Measurements from ENCODE around the gene C3orf85.

The C3orf85 gene

DNA sequence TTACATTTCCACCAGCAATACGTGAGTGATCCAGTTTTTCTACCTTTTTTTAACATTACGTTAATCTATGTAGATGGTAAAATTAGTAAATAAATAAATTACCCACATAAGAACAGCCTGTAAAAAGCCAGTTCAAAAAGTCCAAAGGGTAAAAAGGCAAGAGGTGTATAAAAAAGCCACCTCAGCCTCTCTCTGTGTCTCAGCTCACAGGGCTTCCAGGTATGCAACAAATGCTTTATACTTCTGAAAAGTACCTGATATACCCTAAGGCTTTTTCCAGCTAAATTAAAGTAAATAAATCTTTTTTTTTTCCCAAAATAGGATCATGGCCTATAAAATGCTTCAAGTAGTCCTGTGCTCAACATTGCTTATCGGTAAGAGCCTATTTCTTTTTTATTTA, at the start of gene C3orf85:
Gene C3orf85 (plus strand): TSS at position 197 of the 400 bp plus-strand sequence. CDS start 129 bp downstream, at position 326.
- H3K4me1 ChIP-seq (ENCODE audit: control insufficient read depth, insufficient read depth, low read length): no peaks in the 10 kb centered on the region

DNA sequence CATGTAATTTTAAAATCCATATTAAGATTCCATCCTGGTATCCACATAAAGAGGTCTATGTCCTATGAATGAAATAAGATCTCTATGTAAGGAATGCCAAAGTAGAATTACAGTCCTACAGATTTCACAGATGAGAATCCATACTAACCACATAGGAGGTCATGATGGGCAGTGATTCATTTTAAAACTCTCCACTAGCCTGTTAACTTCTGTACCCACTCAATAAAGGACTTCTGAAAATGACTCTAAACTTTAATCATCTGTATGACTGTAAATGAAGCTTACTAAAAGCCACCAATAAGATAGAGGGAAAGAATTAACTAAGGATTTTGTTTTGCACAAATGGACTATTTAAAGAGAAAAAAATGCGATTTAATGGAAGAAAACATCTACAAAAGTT, 47.3 kb upstream of the C3orf85 start:
- Histone ChIP-seq H3K9me3 (ENCODE audit: control insufficient read depth, insufficient read depth, low read length) (no peaks in the 10 kb centered on the region), H3K4me1 (ENCODE audit: control insufficient read depth, insufficient read depth, low read length) (no peaks in the 10 kb centered on the region), H3K36me3 (ENCODE audit: control insufficient read depth, insufficient read depth, low read length) (no peaks in the 10 kb centered on the region), H3K27me3 (ENCODE audit: control insufficient read depth, insufficient read depth, low read length) (no peaks in the 10 kb centered on the region), H3K4me3 (ENCODE audit: low read depth, low read length) (no peak overlapping the region), H3K9ac (ENCODE audit: low read depth, low read length) (no peak overlapping the region)

More for the DNA sequence above, at the start of gene C3orf85:
- Histone ChIP-seq H3K36me3 (ENCODE audit: control insufficient read depth, insufficient read depth, low read length) (no peaks in the 10 kb centered on the region), H3K9me3 (ENCODE audit: control insufficient read depth, insufficient read depth, low read length) (no peaks in the 10 kb centered on the region), H3K9ac (ENCODE audit: low read depth, low read length) (no peak within 1 kb of the TSS), H3K27me3 (ENCODE audit: control insufficient read depth, insufficient read depth, low read length) (no peaks in the 10 kb centered on the region), H3K4me3 (ENCODE audit: low read depth, low read length) (no peak within 1 kb of the TSS)

GRCh38 chr3:109091846-109092245, 44.7 kb upstream of the C3orf85 start:
- Histone ChIP-seq H3K36me3 (ENCODE audit: control insufficient read depth, insufficient read depth, low read length) (no peaks in the 10 kb centered on the region), H3K9me3 (ENCODE audit: control insufficient read depth, insufficient read depth, low read length) (no peaks in the 10 kb centered on the region), H3K9ac (ENCODE audit: low read depth, low read length) (no peak overlapping the region), H3K4me1 (ENCODE audit: control insufficient read depth, insufficient read depth, low read length) (no peaks in the 10 kb centered on the region), H3K4me3 (ENCODE audit: low read depth, low read length) (no peak overlapping the region), H3K27me3 (ENCODE audit: control insufficient read depth, insufficient read depth, low read length) (no peaks in the 10 kb centered on the region)

- Histone ChIP-seq H3K9me3 (ENCODE audit: control insufficient read depth, insufficient read depth, low read length) (no peaks in the 10 kb centered on the region), H3K4me1 (ENCODE audit: control insufficient read depth, insufficient read depth, low read length) (no peaks in the 10 kb centered on the region), H3K27me3 (ENCODE audit: control insufficient read depth, insufficient read depth, low read length) (no peaks in the 10 kb centered on the region), H3K9ac (ENCODE audit: low read depth, low read length) (no peak overlapping the region), H3K4me3 (ENCODE audit: low read depth, low read length) (no peak overlapping the region), H3K36me3 (ENCODE audit: control insufficient read depth, insufficient read depth, low read length) (no peaks in the 10 kb centered on the region)
Measured at GRCh38 chr3:109093561-109093960, 43.0 kb upstream of the C3orf85 start.

- no peak overlapping the region for H3K9ac ChIP-seq (ENCODE audit: low read depth, low read length)
- H3K4me3 ChIP-seq (ENCODE audit: low read depth, low read length): no peak overlapping the region
- H3K4me1 ChIP-seq (ENCODE audit: control insufficient read depth, insufficient read depth, low read length): no peaks in the 10 kb centered on the region
- H3K9me3 ChIP-seq (ENCODE audit: control insufficient read depth, insufficient read depth, low read length): no peaks in the 10 kb centered on the region
- H3K36me3 ChIP-seq (ENCODE audit: control insufficient read depth, insufficient read depth, low read length): no peaks in the 10 kb centered on the region
- no peaks in the 10 kb centered on the region for H3K27me3 ChIP-seq (ENCODE audit: control insufficient read depth, insufficient read depth, low read length)
Measured at GRCh38 chr3:109095166-109095565, 41.4 kb upstream of the C3orf85 start.

DNA sequence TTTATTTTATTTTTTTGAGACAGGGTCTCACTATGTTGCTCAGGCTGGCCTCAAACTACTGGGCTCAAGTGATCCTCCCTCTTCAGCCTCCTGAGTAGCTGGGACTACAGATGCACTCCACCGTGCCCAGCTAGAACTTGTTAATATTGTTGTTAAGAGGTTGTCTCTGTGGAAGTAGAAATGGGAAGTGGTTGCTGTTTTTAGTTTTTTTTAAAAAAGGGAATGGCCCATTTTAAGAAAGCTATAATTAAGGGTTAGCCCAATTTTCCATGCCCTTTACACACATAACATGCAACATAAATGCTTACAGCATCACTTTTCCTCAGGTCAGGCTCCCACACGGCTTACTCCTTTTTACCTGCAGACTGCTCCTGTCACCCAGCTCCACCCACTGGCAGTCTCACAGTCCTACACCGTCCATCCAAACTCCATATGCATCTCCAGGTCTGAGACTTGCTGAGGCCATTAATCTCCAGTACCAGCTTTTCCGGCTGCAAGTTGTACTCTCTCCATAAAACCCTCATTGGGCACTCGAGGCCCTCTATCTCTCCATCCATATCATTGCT, 38.4 kb upstream of the C3orf85 start:
- Histone ChIP-seq H3K9me3 (ENCODE audit: control insufficient read depth, insufficient read depth, low read length) (no peaks in the 10 kb centered on the region), H3K27me3 (ENCODE audit: control insufficient read depth, insufficient read depth, low read length) (no peaks in the 10 kb centered on the region), H3K4me3 (ENCODE audit: low read depth, low read length) (no peak overlapping the region), H3K9ac (ENCODE audit: low read depth, low read length) (no peak overlapping the region), H3K36me3 (ENCODE audit: control insufficient read depth, insufficient read depth, low read length) (no peaks in the 10 kb centered on the region), H3K4me1 (ENCODE audit: control insufficient read depth, insufficient read depth, low read length) (no peaks in the 10 kb centered on the region)

DNA sequence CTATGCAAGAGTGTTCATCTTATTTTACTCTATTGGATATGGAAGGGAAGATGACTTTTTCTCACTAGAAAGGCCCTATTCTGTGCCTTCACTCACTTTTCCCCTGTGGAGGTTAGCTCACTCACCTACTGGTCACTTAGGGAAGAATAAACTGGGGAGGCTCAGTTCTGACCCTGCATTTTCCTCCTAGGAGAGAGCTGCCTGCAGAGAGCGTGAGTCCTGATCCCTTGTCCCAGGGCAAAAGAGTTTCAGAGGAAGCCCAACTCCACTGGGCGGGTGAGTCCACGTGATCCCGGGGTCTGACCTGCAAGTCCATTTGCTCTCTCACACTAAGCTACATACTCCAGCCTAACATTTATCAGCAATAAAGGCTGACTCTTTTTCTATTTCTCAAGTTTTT, 26.9 kb upstream of the C3orf85 start:
- H3K9ac ChIP-seq (ENCODE audit: low read depth, low read length): no peak overlapping the region
- no peaks in the 10 kb centered on the region for H3K4me1 ChIP-seq (ENCODE audit: control insufficient read depth, insufficient read depth, low read length)
- H3K36me3 ChIP-seq (ENCODE audit: control insufficient read depth, insufficient read depth, low read length): no peaks in the 10 kb centered on the region
- no peaks in the 10 kb centered on the region for H3K9me3 ChIP-seq (ENCODE audit: control insufficient read depth, insufficient read depth, low read length)
- no peak overlapping the region for H3K4me3 ChIP-seq (ENCODE audit: low read depth, low read length)
- no peaks in the 10 kb centered on the region for H3K27me3 ChIP-seq (ENCODE audit: control insufficient read depth, insufficient read depth, low read length)

DNA sequence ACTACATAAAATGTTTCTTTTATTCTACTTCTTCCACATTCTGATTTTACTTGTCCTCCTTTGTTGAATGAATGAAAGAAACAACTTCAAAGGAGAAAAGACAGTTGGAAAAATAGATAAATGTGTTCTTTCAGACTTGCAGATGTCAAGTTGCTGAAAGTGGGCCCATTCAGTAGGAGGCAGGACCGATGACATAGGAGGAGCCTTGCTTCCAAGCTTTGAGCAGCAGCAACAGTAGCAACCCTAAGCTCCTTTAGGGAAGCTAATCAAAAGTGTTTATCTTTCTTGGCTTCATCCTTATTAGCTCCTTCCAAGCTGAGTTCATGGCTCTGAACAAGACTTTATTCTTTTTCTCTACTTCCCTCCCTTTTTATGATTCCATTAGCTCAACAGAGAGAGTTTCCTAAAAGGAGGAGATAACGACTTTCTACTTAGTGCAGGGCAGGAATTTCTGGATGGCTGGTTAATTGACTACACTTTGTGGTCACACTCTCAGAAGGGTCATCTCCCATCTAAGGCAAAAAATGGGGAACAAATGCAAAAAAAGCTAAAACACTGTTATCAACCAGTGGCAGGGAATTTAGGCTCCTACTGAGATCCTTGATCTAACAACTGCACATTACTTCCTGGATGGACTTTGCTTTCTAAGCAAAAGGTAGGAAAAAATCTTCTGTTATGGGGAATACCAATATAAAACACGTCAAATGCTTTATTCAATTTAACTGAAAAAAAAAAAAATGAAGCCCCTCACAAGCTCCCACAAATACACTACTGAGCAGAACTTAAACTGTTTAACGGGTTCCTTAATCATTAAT, 23.4 kb upstream of the C3orf85 start:
- Histone ChIP-seq H3K9ac (ENCODE audit: low read depth, low read length) (no peak overlapping the region), H3K9me3 (ENCODE audit: control insufficient read depth, insufficient read depth, low read length) (no peaks in the 10 kb centered on the region), H3K4me1 (ENCODE audit: control insufficient read depth, insufficient read depth, low read length) (no peaks in the 10 kb centered on the region), H3K36me3 (ENCODE audit: control insufficient read depth, insufficient read depth, low read length) (no peaks in the 10 kb centered on the region), H3K4me3 (ENCODE audit: low read depth, low read length) (no peak overlapping the region), H3K27me3 (ENCODE audit: control insufficient read depth, insufficient read depth, low read length) (no peaks in the 10 kb centered on the region)

DNA sequence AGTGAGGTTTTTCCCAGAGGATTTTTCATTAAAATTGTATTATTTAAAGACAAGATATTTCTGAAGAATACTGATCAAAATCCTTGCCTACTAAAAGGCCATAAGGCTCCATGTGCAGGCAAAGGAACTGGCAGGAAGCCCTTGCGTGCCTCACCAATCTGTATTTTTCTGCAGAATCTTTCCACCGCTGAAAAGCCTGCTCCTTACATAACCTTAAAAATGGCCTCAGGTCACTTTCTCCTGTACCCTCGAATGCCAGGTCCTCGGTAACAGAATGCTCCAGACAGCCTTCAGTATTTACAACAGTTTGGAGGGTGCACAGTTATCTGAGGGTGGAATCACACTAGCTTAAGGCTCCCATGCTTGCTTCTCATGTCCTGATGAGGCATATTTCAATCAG, 21.8 kb upstream of the C3orf85 start:
- Histone ChIP-seq H3K36me3 (ENCODE audit: control insufficient read depth, insufficient read depth, low read length) (no peaks in the 10 kb centered on the region), H3K27me3 (ENCODE audit: control insufficient read depth, insufficient read depth, low read length) (no peaks in the 10 kb centered on the region), H3K4me3 (ENCODE audit: low read depth, low read length) (no peak overlapping the region), H3K4me1 (ENCODE audit: control insufficient read depth, insufficient read depth, low read length) (no peaks in the 10 kb centered on the region), H3K9ac (ENCODE audit: low read depth, low read length) (no peak overlapping the region), H3K9me3 (ENCODE audit: control insufficient read depth, insufficient read depth, low read length) (no peaks in the 10 kb centered on the region)

- no peaks in the 10 kb centered on the region for H3K9me3 ChIP-seq (ENCODE audit: control insufficient read depth, insufficient read depth, low read length)
- H3K36me3 ChIP-seq (ENCODE audit: control insufficient read depth, insufficient read depth, low read length): no peaks in the 10 kb centered on the region
- H3K9ac ChIP-seq (ENCODE audit: low read depth, low read length): no peak overlapping the region
- no peaks in the 10 kb centered on the region for H3K27me3 ChIP-seq (ENCODE audit: control insufficient read depth, insufficient read depth, low read length)
- no peak overlapping the region for H3K4me3 ChIP-seq (ENCODE audit: low read depth, low read length)
- H3K4me1 ChIP-seq (ENCODE audit: control insufficient read depth, insufficient read depth, low read length): no peaks in the 10 kb centered on the region
Measured at GRCh38 chr3:109115451-109115850, 21.1 kb upstream of the C3orf85 start.

DNA sequence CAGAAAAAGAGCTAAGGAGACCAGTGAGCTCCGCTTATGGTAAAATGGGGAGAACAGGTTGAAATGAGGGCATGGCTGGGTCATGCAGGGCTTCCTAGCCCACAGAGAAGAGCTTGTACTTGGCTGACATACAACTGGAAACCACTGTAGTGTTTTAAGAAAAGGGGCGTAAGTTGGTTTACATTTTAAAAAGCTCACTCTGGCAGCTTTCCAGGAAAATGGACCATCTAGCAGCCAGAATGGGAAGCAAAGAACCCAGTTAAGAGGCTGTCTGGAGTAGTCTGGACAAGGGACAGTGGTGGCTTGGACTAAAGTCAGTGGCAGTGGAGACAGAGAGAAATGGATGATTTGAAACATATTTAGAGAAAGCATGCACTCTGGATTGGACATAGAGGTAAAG, 20.5 kb upstream of the C3orf85 start:
- Histone ChIP-seq H3K4me1 (ENCODE audit: control insufficient read depth, insufficient read depth, low read length) (no peaks in the 10 kb centered on the region), H3K27me3 (ENCODE audit: control insufficient read depth, insufficient read depth, low read length) (no peaks in the 10 kb centered on the region), H3K9ac (ENCODE audit: low read depth, low read length) (no peak overlapping the region), H3K36me3 (ENCODE audit: control insufficient read depth, insufficient read depth, low read length) (no peaks in the 10 kb centered on the region), H3K9me3 (ENCODE audit: control insufficient read depth, insufficient read depth, low read length) (no peaks in the 10 kb centered on the region), H3K4me3 (ENCODE audit: low read depth, low read length) (no peak overlapping the region)

- Histone ChIP-seq H3K9me3 (ENCODE audit: control insufficient read depth, insufficient read depth, low read length) (no peaks in the 10 kb centered on the region), H3K4me3 (ENCODE audit: low read depth, low read length) (no peak within 1 kb of the TSS), H3K36me3 (ENCODE audit: control insufficient read depth, insufficient read depth, low read length) (no peaks in the 10 kb centered on the region), H3K9ac (ENCODE audit: low read depth, low read length) (no peak within 1 kb of the TSS), H3K4me1 (ENCODE audit: control insufficient read depth, insufficient read depth, low read length) (no peaks in the 10 kb centered on the region), H3K27me3 (ENCODE audit: control insufficient read depth, insufficient read depth, low read length) (no peaks in the 10 kb centered on the region)
Measured at GRCh38 chr3:109117939-109118338, 18.6 kb upstream of the C3orf85 start, which contains the start of gene MORC1. Gene MORC1 (minus strand): TSS chr3:109118134. CDS start chr3:109118059, 75 bp downstream.

All from iPS-15b (cell line).